Nephron progenitor cell (in vitro differentiated cells): ENCODE data around the gene VWA3A.
"Not testable (repeated sequence)": the region's sequence is repeated elsewhere in the genome, so short reads cannot be mapped to it uniquely, and the experiment has no call there.

ENCODE experiments used
- DNase-seq: peaks from one replicate; pipeline ENCODE4 v3.0.0; 2021
- H3K27ac Mint-ChIP-seq: 2 replicates; pipeline ENCODE4 v1.8.0; 2021; ENCODE audit warnings: mild to moderate bottlenecking, moderate library complexity, mixed read lengths
- H3K27me3 Mint-ChIP-seq: 2 replicates; pipeline ENCODE4 v1.8.0; 2021; ENCODE audit warnings: mild to moderate bottlenecking, low read depth, mixed read lengths; ENCODE audit not compliant: poor library complexity
- H3K36me3 Mint-ChIP-seq: 2 replicates; pipeline ENCODE4 v1.8.0; 2021; ENCODE audit warnings: low read depth, mixed read lengths
- H3K4me1 Mint-ChIP-seq: 2 replicates; pipeline ENCODE4 v1.8.0; 2021; ENCODE audit warnings: mixed read lengths
- H3K4me3 Mint-ChIP-seq: 2 replicates; pipeline ENCODE4 v1.8.0; 2021; ENCODE audit warnings: mild to moderate bottlenecking, moderate library complexity, mixed read lengths
- H3K9me3 Mint-ChIP-seq: 2 replicates; pipeline ENCODE4 v1.8.0; 2021; ENCODE audit warnings: mild to moderate bottlenecking, moderate library complexity, mixed read lengths
- TF ChIP-seq, protein P1 (sequence below): fragments of 200-600 bp; sonication (generic); IDR thresholded peaks from 2 replicates; pipeline ENCODE4 v1.5.0; 2021; ENCODE audit warnings: antibody characterized with exemption

The VWA3A gene

GRCh38 chr16:22123146-22123545 lies 30.8 kb downstream of the VWA3A start:
- Mint-ChIP-seq H3K27me3 (peaks cover 30% of the 10 kb centered on the region), H3K9me3 (peaks cover 5% of the 10 kb centered on the region), H3K4me1 (no peaks in the 10 kb centered on the region), H3K4me3 (no peak overlapping the region), H3K27ac (no peak overlapping the region), H3K36me3 (no peaks in the 10 kb centered on the region)
- DNase-seq, result no peak
- TF ChIP-seq, protein P1, sequence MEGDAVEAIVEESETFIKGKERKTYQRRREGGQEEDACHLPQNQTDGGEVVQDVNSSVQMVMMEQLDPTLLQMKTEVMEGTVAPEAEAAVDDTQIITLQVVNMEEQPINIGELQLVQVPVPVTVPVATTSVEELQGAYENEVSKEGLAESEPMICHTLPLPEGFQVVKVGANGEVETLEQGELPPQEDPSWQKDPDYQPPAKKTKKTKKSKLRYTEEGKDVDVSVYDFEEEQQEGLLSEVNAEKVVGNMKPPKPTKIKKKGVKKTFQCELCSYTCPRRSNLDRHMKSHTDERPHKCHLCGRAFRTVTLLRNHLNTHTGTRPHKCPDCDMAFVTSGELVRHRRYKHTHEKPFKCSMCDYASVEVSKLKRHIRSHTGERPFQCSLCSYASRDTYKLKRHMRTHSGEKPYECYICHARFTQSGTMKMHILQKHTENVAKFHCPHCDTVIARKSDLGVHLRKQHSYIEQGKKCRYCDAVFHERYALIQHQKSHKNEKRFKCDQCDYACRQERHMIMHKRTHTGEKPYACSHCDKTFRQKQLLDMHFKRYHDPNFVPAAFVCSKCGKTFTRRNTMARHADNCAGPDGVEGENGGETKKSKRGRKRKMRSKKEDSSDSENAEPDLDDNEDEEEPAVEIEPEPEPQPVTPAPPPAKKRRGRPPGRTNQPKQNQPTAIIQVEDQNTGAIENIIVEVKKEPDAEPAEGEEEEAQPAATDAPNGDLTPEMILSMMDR, result no peak

DNA sequence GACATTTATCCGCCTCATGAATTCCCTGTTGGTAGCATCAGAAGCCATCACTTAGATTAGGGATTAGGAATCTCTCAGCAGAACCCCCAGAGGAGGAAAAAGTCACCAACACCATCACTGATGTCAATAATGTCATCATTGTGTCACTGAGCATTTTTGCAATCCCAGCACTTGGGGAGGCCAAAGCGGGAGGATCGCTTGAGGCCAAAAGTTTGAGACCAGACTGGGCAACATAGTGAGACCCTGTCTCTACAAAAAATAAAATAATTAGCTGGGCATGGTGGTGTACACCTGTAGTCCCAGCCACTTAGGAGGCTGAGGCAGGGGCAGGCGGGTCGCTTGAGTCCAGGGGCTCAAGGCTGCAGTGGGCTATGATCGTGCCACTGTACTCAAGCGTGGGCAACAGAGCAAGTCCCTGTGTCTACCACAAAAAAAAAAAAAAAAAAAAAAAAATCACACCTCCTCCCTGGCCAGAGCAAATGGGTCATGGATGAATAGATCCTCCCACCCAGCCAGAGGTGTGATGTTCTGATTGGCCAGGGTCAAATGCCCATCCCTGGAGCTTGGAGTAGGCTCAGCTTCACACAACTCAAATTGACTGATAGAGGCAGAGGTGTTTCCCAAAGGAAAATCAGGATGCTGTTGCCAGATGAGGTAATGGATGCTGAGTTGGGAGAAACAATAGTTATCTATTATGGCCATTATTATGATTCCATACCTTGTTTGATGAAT lies 31.6 kb downstream of the VWA3A start:
- Mint-ChIP-seq H3K4me3 (no peak overlapping the region), H3K36me3 (no peaks in the 10 kb centered on the region), H3K9me3 (peaks cover 6% of the 10 kb centered on the region), H3K4me1 (no peaks in the 10 kb centered on the region), H3K27ac (no peak overlapping the region), H3K27me3 (peaks cover 35% of the 10 kb centered on the region)
- DNase-seq, result no peak
- TF ChIP-seq, protein P1, result no peak

DNA sequence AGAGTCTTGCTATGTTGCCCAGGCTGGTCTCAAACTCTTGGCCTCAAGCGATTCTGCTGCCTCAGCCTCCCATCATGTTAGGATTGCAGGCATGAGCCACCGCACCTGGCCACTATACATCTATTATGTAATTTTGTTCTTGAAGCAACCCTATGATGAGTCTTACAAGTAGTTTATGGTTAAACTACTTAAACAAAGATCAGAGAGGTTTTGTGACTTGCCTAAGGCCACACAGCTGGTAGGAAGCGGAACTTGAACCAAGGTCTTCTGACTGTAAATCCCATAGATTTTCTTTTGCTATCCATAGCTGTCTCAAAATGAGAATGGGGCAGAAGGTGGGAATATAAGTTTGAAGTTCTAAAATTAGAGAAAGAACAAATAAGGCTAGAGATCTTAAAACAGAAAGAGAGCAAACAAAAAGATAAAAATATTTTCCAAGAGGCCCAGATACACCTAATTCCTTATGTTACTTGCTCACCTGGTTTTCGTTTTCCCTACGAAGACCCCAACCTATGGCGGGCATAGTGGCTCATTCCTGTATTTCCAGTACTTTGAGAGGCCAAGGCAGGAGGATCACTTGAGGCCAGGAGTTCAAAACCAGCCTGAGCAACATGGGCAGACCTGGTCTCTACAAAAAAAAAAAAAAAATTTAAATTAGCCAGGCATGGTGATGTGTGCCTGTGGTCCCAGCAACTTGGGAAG lies 32.4 kb downstream of the VWA3A start:
- H3K27ac Mint-ChIP-seq, result no peak overlapping the region
- H3K4me1 Mint-ChIP-seq, result no peaks in the 10 kb centered on the region

DNA sequence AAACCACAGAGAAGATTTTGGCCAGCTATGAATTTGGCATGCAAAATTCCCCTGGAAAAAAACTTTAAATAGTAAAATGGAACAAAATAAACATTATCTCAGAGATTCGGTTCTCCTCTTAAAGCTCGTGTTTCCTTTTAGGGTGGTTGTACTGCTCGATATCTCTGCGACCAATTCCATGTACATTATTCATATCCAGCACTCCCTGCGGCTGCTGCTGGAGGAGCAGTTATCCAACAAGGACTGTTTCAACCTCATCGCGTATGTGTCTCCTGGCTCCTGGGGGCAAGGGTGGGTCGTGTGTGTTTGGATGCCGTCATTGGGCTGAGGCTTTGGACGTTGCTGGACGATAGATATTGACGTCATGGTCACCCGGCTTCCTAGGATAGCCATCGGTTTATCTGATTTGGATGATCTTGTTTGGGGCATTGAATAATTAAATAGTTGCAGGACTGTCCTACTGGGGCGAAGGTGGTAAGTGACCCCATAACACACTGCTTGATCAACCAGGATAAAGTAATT lies 33.8 kb downstream of the VWA3A start:
- Mint-ChIP-seq H3K36me3 (no peaks in the 10 kb centered on the region), H3K4me1 (no peaks in the 10 kb centered on the region), H3K9me3 (peaks cover 6% of the 10 kb centered on the region), H3K27me3 (peaks cover 34% of the 10 kb centered on the region), H3K4me3 (no peak overlapping the region), H3K27ac (no peak overlapping the region)
- DNase-seq, result no peak
- TF ChIP-seq, protein P1, result no peak

More for the DNA sequence above, 32.4 kb downstream of the VWA3A start:
- Mint-ChIP-seq H3K27me3 (peaks cover 41% of the 10 kb centered on the region), H3K36me3 (no peaks in the 10 kb centered on the region), H3K9me3 (peaks cover 6% of the 10 kb centered on the region), H3K4me3 (no peak overlapping the region)
- TF ChIP-seq, protein P1, result no peak
- DNase-seq, result no peak

GRCh38 chr16:22128537-22128936 lies 36.2 kb downstream of the VWA3A start:
- not testable (repeated sequence) for H3K27ac Mint-ChIP-seq, H3K4me3 Mint-ChIP-seq, H3K4me1 Mint-ChIP-seq, H3K9me3 Mint-ChIP-seq, DNase-seq, H3K36me3 Mint-ChIP-seq
- H3K27me3 Mint-ChIP-seq, result peaks cover 19% of the 10 kb centered on the region

- no peak for DNase-seq
- no peak overlapping the region for H3K4me3 Mint-ChIP-seq
- no peak overlapping the region for H3K27ac Mint-ChIP-seq
- peaks cover 25% of the 10 kb centered on the region for H3K27me3 Mint-ChIP-seq
- TF ChIP-seq, protein P1, result no peak
- H3K4me1 Mint-ChIP-seq, result no peaks in the 10 kb centered on the region
- H3K9me3 Mint-ChIP-seq, result peaks cover 6% of the 10 kb centered on the region
- H3K36me3 Mint-ChIP-seq, result no peaks in the 10 kb centered on the region
Measured at GRCh38 chr16:22130528-22130927, 38.2 kb downstream of the VWA3A start.
